Naive thymus-derived CD4-positive, alpha-beta T cell (primary cell): ENCODE measurements around the gene GMPPA. TPM values are rescaled to one million over a fixed set of nuclear protein-coding genes. Genes with fewer than 3 reads are reported as not detected.
A peak's percentile ranks its signal among the peaks of the same experiment; 100 is the strongest.

Source experiments
- ATAC-seq: fragments of 150-1000 bp; cut with Tn5 transposase; 2 replicates; pipeline ENCODE4 v1.10.0; 2021; ENCODE audit warnings: mild to moderate bottlenecking, moderate library complexity
- CTCF ChIA-PET: fragments of 350-600 bp; sonication (Branson Sonifier 250); formaldehyde crosslinking; loops from one replicate; lab custom pipeline; 2021; ENCODE audit warnings: antibody characterized with exemption; lab: Charles Lee
- POLR2A ChIA-PET: fragments of 350-600 bp; sonication (Branson Sonifier 250); formaldehyde crosslinking; loops from one replicate; lab custom pipeline; 2021; ENCODE audit warnings: antibody characterized with exemption, inconsistent platforms; lab: Charles Lee
- DNase-seq, 9 donors: peaks; one replicate each; pipeline versions ENCODE4 v3.0.0 to v3.0.0-alpha.2; 2020 to 2022; ENCODE audit warnings: mixed read lengths in 1 of 9
- H3K27ac ChIP-seq: one replicate; pipeline ENCODE4 v1.7.0; 2013; ENCODE audit warnings: mild to moderate bottlenecking, low read depth, low read length, moderate library complexity
- H3K27me3 ChIP-seq, 2 donors: one replicate each; pipeline ENCODE4 v1.7.0; 2013; ENCODE audit warnings: low read length in 2 of 2, mild to moderate bottlenecking in 2 of 2, moderate library complexity in 2 of 2; ENCODE audit not compliant: control insufficient read depth in 2 of 2, insufficient read depth in 2 of 2
- H3K36me3 ChIP-seq, 3 experiments: 1 replicate in 2 of 3; 2 replicates in 1 of 3; pipeline ENCODE4 v1.7.0; 2013; ENCODE audit warnings: low read length in 3 of 3, mild to moderate bottlenecking in 3 of 3, moderate library complexity in 1 of 3; ENCODE audit not compliant: insufficient read depth in 3 of 3, control insufficient read depth in 2 of 3
- H3K4me1 ChIP-seq, 2 donors: one replicate each; pipeline ENCODE4 v1.7.0; 2013; ENCODE audit warnings: low read length in 2 of 2, mild to moderate bottlenecking in 2 of 2, moderate library complexity in 1 of 2; ENCODE audit not compliant: control insufficient read depth in 2 of 2, insufficient read depth in 2 of 2
- H3K4me3 ChIP-seq: 2 replicates; pipeline ENCODE4 v1.7.0; 2013; ENCODE audit warnings: mild to moderate bottlenecking, low read length
- H3K9me3 ChIP-seq, 3 experiments: 1 replicate in 2 of 3; 2 replicates in 1 of 3; pipeline ENCODE4 v1.7.0; 2013; ENCODE audit warnings: low read length in 3 of 3; ENCODE audit not compliant: control insufficient read depth in 2 of 3
- H3K27ac Mint-ChIP-seq, 9 donors: one replicate each; pipeline ENCODE4 v1.8.0; 2020 to 2022; ENCODE audit warnings: mixed read lengths in 9 of 9, mild to moderate bottlenecking in 8 of 9, moderate library complexity in 5 of 9, inconsistent platforms in 2 of 9
- H3K27me3 Mint-ChIP-seq, 5 donors: one replicate each; pipeline ENCODE4 v1.8.0; 2021 to 2022; ENCODE audit warnings: mixed read lengths in 5 of 5, mild to moderate bottlenecking in 1 of 5
- H3K36me3 Mint-ChIP-seq, 5 donors: one replicate each; pipeline ENCODE4 v1.8.0; 2020 to 2022; ENCODE audit warnings: mixed read lengths in 5 of 5, mild to moderate bottlenecking in 3 of 5, inconsistent platforms in 1 of 5
- H3K4me1 Mint-ChIP-seq, 7 donors: one replicate each; pipeline ENCODE4 v1.8.0; 2020 to 2022; ENCODE audit warnings: mixed read lengths in 7 of 7, mild to moderate bottlenecking in 3 of 7, inconsistent platforms in 1 of 7
- H3K4me3 Mint-ChIP-seq, 10 donors: one replicate each; pipeline ENCODE4 v1.8.0; 2020 to 2022; ENCODE audit warnings: mild to moderate bottlenecking in 10 of 10, mixed read lengths in 10 of 10, moderate library complexity in 6 of 10, inconsistent platforms in 2 of 10
- H3K9me3 Mint-ChIP-seq, 11 donors: one replicate each; pipeline ENCODE4 v1.8.0; 2020 to 2022; ENCODE audit warnings: mixed read lengths in 11 of 11, mild to moderate bottlenecking in 4 of 11, inconsistent platforms in 1 of 11, moderate library complexity in 1 of 11
- intact Hi-C, 2 donors: fragments of 100-400 bp; cut with micrococcal nuclease; formaldehyde crosslinking; loops; one replicate each; pipeline ENCODE4 v1.15.1; 2023
- polyA plus RNA-seq, 2 donors: library from polyadenylated mRNA; unstranded; fragments of 300-500 nt; fragmentation: Illumina TruSeq; gene quantifications; one replicate each; pipeline ENCODE4 v1.2.3, GENCODE V29; 2021
- total RNA-seq, 6 experiments: library from RNA in 5 of 6; stranded (reverse) in 5 of 6; gene quantifications; 1 replicate in 5 of 6; 2 replicates in 1 of 6; pipeline ENCODE4 v1.2.3 and lab custom pipeline; 2021 to 2026

GMPPA gene
- total and polyA plus RNA-seq, 7 experiments from 2014 or later, result 11.8 to 58.3 (median 28.1) TPM

DNA sequence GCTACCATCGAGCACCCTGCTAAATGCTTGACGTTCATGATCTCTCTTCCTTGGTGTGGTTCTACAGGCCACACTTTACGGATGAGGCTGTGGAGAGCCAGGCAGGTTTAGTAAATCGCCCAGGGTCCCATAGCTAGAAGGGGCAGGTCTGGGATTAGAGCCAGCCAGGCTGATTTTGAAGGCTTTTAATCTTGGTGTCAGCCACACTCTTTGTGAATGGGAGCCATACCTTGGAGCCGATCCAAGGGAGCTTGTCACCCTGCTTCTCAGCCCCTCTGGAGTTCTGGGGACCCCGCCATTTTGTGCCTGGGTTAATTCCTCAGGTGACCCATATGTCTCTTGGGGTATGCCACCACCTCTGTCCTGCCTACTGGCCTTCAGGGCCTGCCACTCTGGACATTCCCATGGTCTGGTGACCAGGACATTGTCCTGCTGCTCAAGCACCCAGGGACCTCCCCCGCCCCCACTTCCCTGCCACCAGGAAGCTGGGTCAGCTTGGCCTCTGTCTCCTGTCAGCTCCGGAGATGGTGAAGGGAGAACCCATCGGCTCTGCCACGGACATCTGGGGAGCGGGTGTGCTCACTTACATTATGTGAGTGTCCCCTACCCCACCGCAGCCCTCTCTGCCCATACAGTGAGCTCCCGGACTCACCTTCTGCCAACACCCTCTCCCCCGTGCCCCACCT lies 7.3 kb upstream of the GMPPA start:
- Mint-ChIP-seq H3K4me1 (peaks cover 0 to 6% (median 2%) of the 10 kb centered on the region in 7 donors), H3K27ac (no peak overlapping the region), H3K4me3 (no peak overlapping the region), H3K36me3 (no peaks in the 10 kb centered on the region), H3K9me3 (no peaks in the 10 kb centered on the region), H3K27me3 (peaks cover 37 to 51% (median 47%) of the 10 kb centered on the region in 5 donors)
- ChIA-PET CTCF (interaction anchor here (0.8 to 1.5 kb wide), 2 partner anchors 36 to 39 kb away, joined by 3 to 9 read pairs; no protein-coding TSS in a partner anchor), POLR2A (no interaction called here)
- intact Hi-C loops, result loop anchor here (10.0 kb wide), 2 partner anchors 597 to 1217 kb away; partner anchors contain the start of genes AAMP (in 1 of the 2) and PNKD (in 1 of the 2)
- ATAC-seq, result no peak
- no peaks in the 10 kb centered on the region for H3K9me3 ChIP-seq
- H3K4me1 ChIP-seq, result peaks cover 0 to 1% of the 10 kb centered on the region in 2 donors
- no peaks in the 10 kb centered on the region for H3K36me3 ChIP-seq
- H3K27ac ChIP-seq, result no peak overlapping the region
- H3K4me3 ChIP-seq, result no peak overlapping the region
- no peak for DNase-seq
- H3K27me3 ChIP-seq, result peaks cover 0 to 3% of the 10 kb centered on the region in 2 donors

DNA sequence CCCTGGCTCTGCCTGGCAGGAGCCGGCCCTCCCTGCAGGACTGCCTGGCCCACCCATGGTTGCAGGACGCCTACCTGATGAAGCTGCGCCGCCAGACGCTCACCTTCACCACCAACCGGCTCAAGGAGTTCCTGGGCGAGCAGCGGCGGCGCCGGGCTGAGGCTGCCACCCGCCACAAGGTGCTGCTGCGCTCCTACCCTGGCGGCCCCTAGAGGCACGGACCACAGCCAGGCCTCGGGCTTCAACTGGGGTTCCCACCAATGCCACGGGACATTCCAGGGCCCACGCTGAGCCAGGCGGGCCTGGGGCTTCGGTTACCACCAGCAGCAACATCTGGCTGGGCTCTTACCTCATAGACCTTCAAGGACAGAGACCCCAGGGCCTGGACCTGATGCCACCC lies 6.1 kb upstream of the GMPPA start:
- no peaks in the 10 kb centered on the region for H3K9me3 ChIP-seq
- ChIA-PET POLR2A (no interaction called here), CTCF (interaction anchor here (1.5 kb wide), 1 partner anchor 38 kb away, joined by 9 read pairs; no protein-coding TSS in a partner anchor)
- peaks cover 4 to 8% of the 10 kb centered on the region in 2 donors for H3K27me3 ChIP-seq
- intact Hi-C loops, result loop anchor here (10.0 kb wide), 2 partner anchors 598 to 1218 kb away; partner anchors contain the start of genes AAMP (in 1 of the 2) and PNKD (in 1 of the 2)
- no peak for ATAC-seq
- H3K27ac ChIP-seq, result no peak overlapping the region
- DNase-seq, result no peak
- Mint-ChIP-seq H3K4me3 (no peak overlapping the region), H3K27ac (no peak overlapping the region), H3K36me3 (no peaks in the 10 kb centered on the region), H3K4me1 (peaks cover 4 to 12% (median 10%) of the 10 kb centered on the region in 7 donors), H3K27me3 (peaks cover 37 to 50% (median 45%) of the 10 kb centered on the region in 5 donors), H3K9me3 (no peaks in the 10 kb centered on the region)
- H3K4me1 ChIP-seq, result peaks cover 9 to 13% of the 10 kb centered on the region in 2 donors
- no peaks in the 10 kb centered on the region for H3K36me3 ChIP-seq
- no peak overlapping the region for H3K4me3 ChIP-seq

DNA sequence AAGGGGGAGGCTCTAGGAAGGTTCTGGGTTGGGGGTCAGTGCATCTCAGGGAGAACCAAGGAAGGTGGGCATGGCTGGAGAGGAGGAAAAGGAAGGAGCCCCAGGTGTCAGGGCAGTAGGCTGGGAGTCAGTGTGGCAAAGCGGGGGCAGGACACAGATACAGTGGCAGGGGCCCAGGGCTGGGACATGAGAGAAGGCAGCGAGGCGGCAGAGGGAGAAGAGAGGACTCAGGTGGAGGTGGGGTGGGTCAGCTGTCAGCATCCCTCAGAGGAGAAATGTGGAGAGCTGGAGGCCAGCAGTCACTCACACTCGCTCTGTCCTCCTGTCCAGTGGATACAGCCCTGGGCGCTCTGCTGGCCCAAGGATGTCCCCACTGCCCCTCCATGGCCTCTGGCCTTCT lies 5.6 kb upstream of the GMPPA start:
- no peak overlapping the region for H3K4me3 Mint-ChIP-seq
- intact Hi-C loops, result loop anchor here (10.0 kb wide), 2 partner anchors 598 to 1218 kb away; partner anchors contain the start of genes AAMP (in 1 of the 2) and PNKD (in 1 of the 2)
- Histone ChIP-seq H3K4me1 (peaks cover 11 to 16% of the 10 kb centered on the region in 2 donors), H3K9me3 (no peaks in the 10 kb centered on the region), H3K27ac (no peak overlapping the region), H3K4me3 (no peak overlapping the region), H3K27me3 (peaks cover 4 to 9% of the 10 kb centered on the region in 2 donors), H3K36me3 (no peaks in the 10 kb centered on the region)
- H3K27me3 Mint-ChIP-seq, result peaks cover 35 to 49% (median 46%) of the 10 kb centered on the region in 5 donors
- POLR2A ChIA-PET, result no interaction called here
- DNase-seq (no peak), ATAC-seq (no peak)
- no peaks in the 10 kb centered on the region for H3K36me3 Mint-ChIP-seq
- H3K4me1 Mint-ChIP-seq, result peaks cover 5 to 14% (median 12%) of the 10 kb centered on the region in 7 donors
- CTCF ChIA-PET, result interaction anchor here (6.1 kb wide), 1 partner anchor 36 kb away, joined by 60 read pairs; no protein-coding TSS in a partner anchor
- H3K9me3 Mint-ChIP-seq, result no peaks in the 10 kb centered on the region
- no peak overlapping the region for H3K27ac Mint-ChIP-seq

DNA sequence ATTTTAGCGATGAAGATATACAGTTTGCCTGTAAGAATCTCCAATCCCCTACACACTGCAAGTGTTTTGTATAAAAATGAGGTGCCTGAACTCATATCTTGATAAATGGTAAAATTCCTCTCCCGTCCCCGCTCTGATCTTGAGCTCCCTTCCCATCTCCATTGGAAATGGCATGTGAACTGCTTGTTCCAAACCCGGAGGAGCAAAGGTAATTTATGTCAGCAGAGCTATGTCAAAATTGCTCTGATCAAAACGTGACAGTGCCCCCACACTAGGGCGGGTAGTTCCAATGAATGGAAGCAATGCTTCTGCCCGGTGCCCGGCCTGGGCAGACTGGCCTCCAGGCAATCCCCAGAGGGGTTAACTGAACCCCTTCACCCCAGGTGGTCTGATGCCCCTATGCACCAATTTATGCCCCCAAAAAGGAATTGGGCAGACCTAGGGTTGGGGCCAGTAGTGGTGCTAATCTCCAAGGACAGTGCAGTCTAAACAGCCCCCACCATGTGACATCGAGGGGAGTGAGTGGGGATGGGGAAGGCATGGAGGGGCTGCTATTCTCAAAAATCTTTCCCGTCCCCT lies 3.6 kb upstream of the GMPPA start:
- Mint-ChIP-seq H3K36me3 (peaks cover 0 to 4% (median 0%) of the 10 kb centered on the region in 5 donors), H3K4me1 (peaks cover 25 to 34% (median 29%) of the 10 kb centered on the region in 7 donors), H3K4me3 (peak overlapping the region in 1 of 10 donors; percentile 43), H3K27me3 (peaks cover 41 to 55% (median 50%) of the 10 kb centered on the region in 5 donors), H3K9me3 (peaks cover 0 to 2% (median 0%) of the 10 kb centered on the region in 11 donors), H3K27ac (no peak overlapping the region)
- Histone ChIP-seq H3K27ac (no peak overlapping the region), H3K4me3 (no peak overlapping the region), H3K4me1 (peaks cover 19 to 22% of the 10 kb centered on the region in 2 donors), H3K9me3 (no peaks in the 10 kb centered on the region), H3K36me3 (no peaks in the 10 kb centered on the region), H3K27me3 (peaks cover 4 to 9% of the 10 kb centered on the region in 2 donors)
- POLR2A ChIA-PET, result interaction anchor here (1.0 to 2.3 kb wide), 4 partner anchors 32 to 289 kb away, joined by 3 to 8 read pairs (median 3); partner anchors contain the start of gene DNPEP
- ATAC-seq (no peak), DNase-seq (no peak)
- CTCF ChIA-PET, result interaction anchor here (0.6 to 6.1 kb wide), 3 partner anchors 31 to 101 kb away, joined by 3 to 60 read pairs (median 5); no protein-coding TSS in a partner anchor
- intact Hi-C loops, result loop anchor here (1.0 to 10.0 kb wide), 9 partner anchors 14 to 1220 kb away; partner anchors contain the start of genes CNPPD1 (in 2 of the 2), RETREG2 (in 2 of the 2), AAMP (in 1 of the 2) and CNOT9 (in 1 of the 2)

- ATAC-seq, result no peak
- intact Hi-C loops, result loop anchor here (1.0 to 10.0 kb wide), 9 partner anchors 13 to 1221 kb away; partner anchors contain the start of genes CNPPD1 (in 2 of the 2), RETREG2 (in 2 of the 2), AAMP (in 1 of the 2) and CNOT9 (in 1 of the 2)
- Histone ChIP-seq H3K36me3 (no peaks in the 10 kb centered on the region), H3K9me3 (no peaks in the 10 kb centered on the region), H3K27me3 (peaks cover 4 to 9% of the 10 kb centered on the region in 2 donors), H3K4me1 (peaks cover 19 to 22% of the 10 kb centered on the region in 2 donors), H3K27ac (no peak overlapping the region), H3K4me3 (no peak overlapping the region)
- Mint-ChIP-seq H3K36me3 (peaks cover 0 to 4% (median 0%) of the 10 kb centered on the region in 5 donors), H3K27ac (no peak overlapping the region), H3K9me3 (peaks cover 0 to 2% (median 0%) of the 10 kb centered on the region in 11 donors), H3K4me3 (no peak overlapping the region), H3K4me1 (peaks cover 26 to 38% (median 34%) of the 10 kb centered on the region in 7 donors), H3K27me3 (peaks cover 41 to 55% (median 50%) of the 10 kb centered on the region in 5 donors)
- ChIA-PET POLR2A (interaction anchor here (1.0 to 2.3 kb wide), 4 partner anchors 32 to 290 kb away, joined by 3 to 8 read pairs (median 3); partner anchors contain the start of gene DNPEP), CTCF (interaction anchor here (0.6 to 6.1 kb wide), 4 partner anchors 30 to 100 kb away, joined by 3 to 60 read pairs (median 5); partner anchors contain the start of genes CHPF and TMEM198)
- peak in 7 of 9 donors; percentile 34 to 57 (median 44) for DNase-seq
Observed at GRCh38 chr2:219495531-219496122, 3.1 kb upstream of the GMPPA start.
